GM19193 (cell line): ENCODE data around the gene EDC4.

ENCODE experiments used
- POLR2A ChIP-seq: IDR thresholded peaks from 4 replicates; pipeline ENCODE4 v1.6.1; 2011; ENCODE audit not compliant: insufficient read depth, insufficient read length; ENCODE audit errors: extremely low read depth

EDC4 gene

GRCh38 chr16:67845291-67846062 is 27.4 kb upstream of the EDC4 start:
- TF ChIP-seq POLR2A = no peak

DNA sequence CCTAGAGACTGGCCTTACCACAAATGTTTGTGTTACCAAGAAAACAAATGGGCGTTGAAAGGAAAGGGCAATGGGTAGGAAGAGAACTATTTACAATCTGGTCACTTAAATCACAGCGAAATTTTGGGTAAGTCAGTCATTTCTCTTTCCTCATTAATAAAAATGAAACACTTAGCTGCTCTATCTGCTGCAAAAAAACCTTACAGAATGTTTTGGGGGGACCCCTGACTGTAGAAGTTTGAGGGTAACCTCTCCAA is 26.9 kb upstream of the EDC4 start:
- TF ChIP-seq POLR2A = no peak

- peak; percentile 62 for TF ChIP-seq POLR2A
Measured at GRCh38 chr16:67846320-67847063, 26.4 kb upstream of the EDC4 start, which contains the start of gene NUTF2. Gene NUTF2, plus strand, starts transcription at chr16:67846933. Its CDS starts 18,198 bp downstream, at chr16:67865131.

GRCh38 chr16:67847064-67847861 is 25.6 kb upstream of the EDC4 start, which contains the start of gene CENPT:
Gene CENPT, minus strand, starts transcription at chr16:67847693. Its CDS starts 13,834 bp downstream, at chr16:67833859.
- no peak for TF ChIP-seq POLR2A

DNA sequence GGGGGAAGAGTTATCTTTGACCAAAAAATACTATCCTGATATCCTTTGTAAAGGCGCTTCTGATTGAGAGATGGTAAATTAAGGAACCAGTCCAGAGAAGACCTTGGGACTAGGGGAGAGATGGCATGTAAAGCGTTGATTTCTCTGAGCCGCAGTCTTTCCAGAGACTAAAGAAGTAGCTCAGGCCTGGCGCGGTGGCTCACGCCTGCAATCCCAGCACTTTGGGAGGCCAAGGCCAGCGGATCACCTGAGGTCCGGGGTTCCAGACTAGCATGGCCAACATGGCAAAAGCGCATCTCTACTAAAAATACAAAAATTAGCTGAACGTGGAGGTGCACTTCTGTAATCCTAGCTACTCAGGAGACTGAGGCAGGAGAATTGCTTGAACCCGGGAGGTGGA is 24.7 kb upstream of the EDC4 start:
- TF ChIP-seq POLR2A = no peak

GRCh38 chr16:67853670-67854069 is 19.2 kb upstream of the EDC4 start:
- TF ChIP-seq POLR2A = no peak

- TF ChIP-seq POLR2A = no peak
Measured at GRCh38 chr16:67855789-67856188, 17.1 kb upstream of the EDC4 start.

DNA sequence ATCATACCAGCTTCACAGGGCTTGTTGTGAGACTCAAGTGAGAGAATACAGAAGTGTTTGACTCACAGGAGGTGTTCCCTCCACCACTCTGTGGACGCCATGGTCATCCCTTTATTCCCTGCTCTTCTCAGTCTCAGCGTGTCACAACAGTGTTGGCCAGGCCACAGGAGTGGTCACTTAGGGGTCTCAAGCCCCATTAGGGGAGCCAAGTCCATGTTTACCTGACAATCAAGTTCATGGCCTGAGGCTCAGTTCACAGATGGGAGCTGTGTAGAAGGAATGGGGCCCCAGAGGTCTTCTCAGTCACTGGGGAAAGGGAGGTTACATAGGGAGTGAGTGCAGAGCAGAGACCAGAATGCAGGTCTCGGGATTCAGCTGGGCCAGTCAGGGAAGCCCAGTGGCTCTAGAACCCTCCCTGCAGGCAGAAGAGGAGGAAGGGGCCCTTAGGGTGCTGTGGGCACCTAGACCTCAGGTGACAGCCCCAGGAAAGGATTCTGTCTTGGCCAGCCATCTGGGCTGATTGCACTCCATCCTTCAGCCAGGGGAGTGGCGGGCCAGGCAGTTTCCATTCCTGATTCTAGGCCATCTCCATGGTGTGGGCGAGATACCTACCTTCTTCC is 15.8 kb upstream of the EDC4 start:
- no peak for TF ChIP-seq POLR2A

- TF ChIP-seq POLR2A = no peak
Measured at GRCh38 chr16:67857547-67858233, 15.2 kb upstream of the EDC4 start.

DNA sequence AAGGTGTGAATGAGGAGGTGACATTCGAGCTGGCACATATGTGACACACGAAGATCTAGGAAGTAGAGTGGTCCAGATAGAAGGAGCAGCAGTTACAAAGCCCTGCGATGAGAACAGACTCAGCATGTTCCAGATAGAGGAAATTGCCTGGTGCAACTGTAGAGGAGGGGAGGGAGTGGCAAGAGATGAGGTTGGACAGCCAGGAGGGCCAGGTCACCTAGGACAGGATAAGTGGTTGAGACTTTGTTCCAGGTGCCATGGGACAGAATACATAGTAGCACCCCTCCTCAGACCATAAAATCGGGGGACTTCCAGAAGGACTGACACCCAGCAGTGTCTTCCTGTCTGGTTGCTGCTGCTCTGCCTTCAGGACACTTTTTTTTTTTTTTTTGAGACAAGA is 14.4 kb upstream of the EDC4 start:
- no peak for TF ChIP-seq POLR2A

GRCh38 chr16:67860589-67861398 is 12.1 kb upstream of the EDC4 start:
- no peak for TF ChIP-seq POLR2A

- TF ChIP-seq POLR2A = no peak
Measured at GRCh38 chr16:67861877-67862276, 11.0 kb upstream of the EDC4 start.
